Spleen (tissue), 7 donors: Measurements from ENCODE around the gene PGLYRP2.

Experiments used
- POLR2A ChIP-seq, 3 donors: fragments of 450-650 bp; IDR thresholded peaks; one replicate each; pipeline ENCODE4 v1.5.1; 2017; ENCODE audit warnings: antibody characterized with exemption in 3 of 3, mild to moderate bottlenecking in 1 of 3
- POLR2AphosphoS5 ChIP-seq, 3 donors: sonication (generic); formaldehyde crosslinking; IDR thresholded peaks; one replicate each; pipeline ENCODE4 v1.5.1; 2017; ENCODE audit warnings: antibody characterized with exemption in 3 of 3
- TF ChIP-seq, protein P1 (sequence below), 11 experiments: fragments of 200-600 bp in 7 of 11; fragments of 450-650 bp in 4 of 11; sonication (generic) in 4 of 11; IDR thresholded peaks in 8 of 11; conservative IDR thresholded peaks in 3 of 11; 1 replicate in 7 of 11; 2 replicates in 4 of 11; pipeline versions ENCODE4 v1.4.0 to v1.8.0; 2016 to 2021; ENCODE audit warnings: antibody characterized with exemption in 11 of 11, inconsistent platforms in 4 of 11, mild to moderate bottlenecking in 1 of 11
- donor health status: DM: no; HTN: no; CAD: no; lungs with moderate emphysema.
- donor health status: DM: no; HTN: no; CAD: no.
- donor health status: DM: no; HTN: no; CAD: no.

DNA sequence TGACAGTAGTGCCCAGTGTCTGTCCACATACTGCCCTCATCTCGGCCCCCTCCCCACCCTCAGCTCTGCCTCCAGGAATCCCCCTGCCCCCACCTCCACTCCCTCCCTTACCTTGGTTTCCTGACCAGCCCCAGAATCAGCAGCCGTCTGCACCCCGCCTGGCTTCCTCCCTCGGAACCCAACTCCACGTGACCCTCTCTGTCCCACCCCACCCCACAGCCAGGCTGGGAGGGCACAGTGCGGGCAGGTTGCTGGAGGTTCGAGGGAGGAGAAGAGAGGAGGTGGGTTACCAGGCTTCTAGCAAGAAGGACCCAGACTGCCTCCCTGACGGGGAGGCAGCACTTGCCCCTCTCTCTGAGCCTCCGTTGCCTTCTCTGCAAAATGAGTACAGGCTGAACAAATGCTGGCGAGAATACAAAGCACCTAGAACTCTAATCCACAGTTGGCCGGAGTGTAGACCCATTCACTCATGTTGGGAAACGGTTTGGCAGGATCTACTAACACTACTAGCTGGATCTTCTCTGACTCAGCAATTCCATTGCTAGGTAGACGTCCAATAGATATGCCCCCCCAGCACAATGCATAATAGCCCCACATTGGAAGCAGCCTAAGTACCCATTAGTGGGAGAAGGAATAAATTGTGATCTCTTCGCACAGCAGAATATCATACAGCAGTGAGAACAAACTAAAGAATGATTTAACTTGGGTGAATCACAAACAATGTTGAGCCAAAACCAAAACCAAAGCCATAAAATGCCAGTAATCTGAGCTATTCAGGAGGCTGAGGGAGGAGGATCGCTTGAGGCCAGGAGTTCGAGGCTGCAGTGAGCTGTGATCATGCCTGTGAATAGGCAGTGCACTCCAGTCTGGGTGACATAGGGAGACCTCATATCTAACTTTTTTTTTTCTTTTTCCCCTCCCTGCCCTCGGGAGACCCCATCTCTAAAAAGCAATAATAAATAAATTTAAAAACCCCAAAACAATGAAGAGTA lies 14.6 kb downstream of the PGLYRP2 start, which contains the start of gene RASAL3:
- TF ChIP-seq, protein P1, sequence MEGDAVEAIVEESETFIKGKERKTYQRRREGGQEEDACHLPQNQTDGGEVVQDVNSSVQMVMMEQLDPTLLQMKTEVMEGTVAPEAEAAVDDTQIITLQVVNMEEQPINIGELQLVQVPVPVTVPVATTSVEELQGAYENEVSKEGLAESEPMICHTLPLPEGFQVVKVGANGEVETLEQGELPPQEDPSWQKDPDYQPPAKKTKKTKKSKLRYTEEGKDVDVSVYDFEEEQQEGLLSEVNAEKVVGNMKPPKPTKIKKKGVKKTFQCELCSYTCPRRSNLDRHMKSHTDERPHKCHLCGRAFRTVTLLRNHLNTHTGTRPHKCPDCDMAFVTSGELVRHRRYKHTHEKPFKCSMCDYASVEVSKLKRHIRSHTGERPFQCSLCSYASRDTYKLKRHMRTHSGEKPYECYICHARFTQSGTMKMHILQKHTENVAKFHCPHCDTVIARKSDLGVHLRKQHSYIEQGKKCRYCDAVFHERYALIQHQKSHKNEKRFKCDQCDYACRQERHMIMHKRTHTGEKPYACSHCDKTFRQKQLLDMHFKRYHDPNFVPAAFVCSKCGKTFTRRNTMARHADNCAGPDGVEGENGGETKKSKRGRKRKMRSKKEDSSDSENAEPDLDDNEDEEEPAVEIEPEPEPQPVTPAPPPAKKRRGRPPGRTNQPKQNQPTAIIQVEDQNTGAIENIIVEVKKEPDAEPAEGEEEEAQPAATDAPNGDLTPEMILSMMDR (IDR thresholded peaks at IDR 0.05 in 8 of 11, conservative IDR thresholded peaks at IDR 0.05 in 3 of 11) = no peak
- TF ChIP-seq POLR2A (IDR thresholded peaks at IDR 0.05) (no peak), POLR2AphosphoS5 (IDR thresholded peaks at IDR 0.05) (peak; percentile 37 to 75 (median 72))
